ENCODE results near the gene CSMD2.

- no peak for TF ChIP-seq CREB1 (IDR thresholded peaks at IDR 0.05; ENCODE audit: low read depth)
- TF ChIP-seq REST (IDR thresholded peaks at IDR 0.05; ENCODE audit: low read depth): no peak
- TF ChIP-seq USF1 (IDR thresholded peaks at IDR 0.05): no peak
- no peak for TF ChIP-seq MAX (IDR thresholded peaks at IDR 0.05)
- no peak for TF ChIP-seq EP300 (IDR thresholded peaks at IDR 0.05; ENCODE audit: borderline replicate concordance)
- no peak for TF ChIP-seq TAF1 (IDR thresholded peaks at IDR 0.05; ENCODE audit: low read depth)
- no peak for TF ChIP-seq FOXM1 (IDR thresholded peaks at IDR 0.05; ENCODE audit: borderline replicate concordance, low read depth)
- no peak for TF ChIP-seq YY1 (IDR thresholded peaks at IDR 0.05; ENCODE audit: low read depth)
- no peak for TF ChIP-seq TEAD4 (IDR thresholded peaks at IDR 0.05)
- TF ChIP-seq TCF12 (IDR thresholded peaks at IDR 0.05; ENCODE audit: low read depth): no peak
Measured at GRCh38 chr1:33768821-33769220, 396.2 kb downstream of the CSMD2 start.
